ENCODE measurements around the gene TMEM272. TPM values are rescaled to one million over a fixed set of nuclear protein-coding genes. Genes with fewer than 3 reads are reported as not detected.

Gene TMEM272
- total and polyA plus RNA-seq, 12 donors = 0.03 to 0.17 (median 0.05) TPM; not detected in 9

- no peak overlapping the region for H3K27ac ChIP-seq
- intact Hi-C loops (cut with DNase I) = no loop called here
- TF ChIP-seq POLR2A (IDR thresholded peaks at IDR 0.05) = no peak
- no peak for TF ChIP-seq CTCF (IDR thresholded peaks at IDR 0.05)
- H3K4me3 ChIP-seq = no peak overlapping the region
- no peaks in the 10 kb centered on the region for H3K36me3 ChIP-seq (replicated peaks in 1 of 2)
- H3K27me3 ChIP-seq = no peaks in the 10 kb centered on the region
- no peak for DNase-seq
- WGBS, 4 donors = 56 to 79% (median 67%) methylated on average over 2 of the region's 2 CpGs
- no peaks in the 10 kb centered on the region for H3K9me3 ChIP-seq (replicated peaks in 1 of 3)
- H3K4me1 ChIP-seq (replicated peaks in 1 of 2) = peaks cover 0 to 17% of the 10 kb centered on the region in 2 donors
Measured at GRCh38 chr13:51821606-51822005, 23.4 kb downstream of the TMEM272 start.

- no peak for TF ChIP-seq CTCF (IDR thresholded peaks at IDR 0.05)
- no peak for TF ChIP-seq POLR2A (IDR thresholded peaks at IDR 0.05)
- Histone ChIP-seq H3K27ac (no peak overlapping the region), H3K4me1 (replicated peaks in 1 of 2) (peaks cover 0 to 8% of the 10 kb centered on the region in 2 donors), H3K9me3 (replicated peaks in 1 of 3) (no peaks in the 10 kb centered on the region), H3K27me3 (no peaks in the 10 kb centered on the region), H3K4me3 (no peak overlapping the region), H3K36me3 (replicated peaks in 1 of 2) (no peaks in the 10 kb centered on the region)
- 71 to 81% (median 77%) methylated on average over 4 of the region's 4 CpGs for WGBS, 4 donors
- DNase-seq = no peak
- intact Hi-C loops (cut with DNase I) = no loop called here
Measured at GRCh38 chr13:51820016-51820597, 24.9 kb downstream of the TMEM272 start.

DNA sequence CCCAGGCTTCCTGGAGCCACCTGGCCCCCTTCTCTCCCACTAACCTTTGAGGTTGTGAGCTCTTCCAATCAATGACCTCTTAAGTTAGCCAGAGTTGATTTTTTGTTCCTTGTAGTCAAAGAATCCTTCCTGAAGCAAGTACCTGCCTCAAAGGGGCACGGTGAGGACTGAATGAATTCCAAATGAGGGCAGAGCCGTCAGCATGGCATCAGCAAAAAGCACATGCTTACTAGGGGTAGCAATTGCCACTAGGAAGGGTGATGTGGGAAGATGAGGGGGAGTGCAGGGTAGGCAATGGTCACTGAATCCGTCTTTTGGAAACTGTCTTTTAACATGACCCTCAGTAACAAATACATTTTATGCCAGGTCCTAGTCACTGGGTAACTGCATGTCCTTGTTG is 25.4 kb downstream of the TMEM272 start:
- Histone ChIP-seq H3K9me3 (replicated peaks in 1 of 3) (no peaks in the 10 kb centered on the region), H3K27me3 (no peaks in the 10 kb centered on the region), H3K27ac (no peak overlapping the region), H3K36me3 (replicated peaks in 1 of 2) (no peaks in the 10 kb centered on the region), H3K4me1 (replicated peaks in 1 of 2) (peaks cover 0 to 9% of the 10 kb centered on the region in 2 donors), H3K4me3 (no peak overlapping the region)
- intact Hi-C loops (cut with DNase I) = no loop called here
- no peak for DNase-seq
- 90 to 92% (median 90%) methylated on average over 3 of the region's 3 CpGs for WGBS, 4 donors
- no peak for TF ChIP-seq POLR2A (IDR thresholded peaks at IDR 0.05)
- TF ChIP-seq CTCF (IDR thresholded peaks at IDR 0.05) = no peak

GRCh38 chr13:51818781-51819511 is 26.0 kb downstream of the TMEM272 start:
- H3K27ac ChIP-seq = no peak overlapping the region
- H3K27me3 ChIP-seq = no peaks in the 10 kb centered on the region
- WGBS, 4 donors = 71 to 82% (median 77%) methylated on average over 8 to 9 of the region's 9 CpGs
- H3K4me1 ChIP-seq (replicated peaks in 1 of 2) = peaks cover 0 to 9% of the 10 kb centered on the region in 2 donors
- DNase-seq = no peak
- H3K36me3 ChIP-seq (replicated peaks in 1 of 2) = no peaks in the 10 kb centered on the region
- intact Hi-C loops (cut with DNase I) = no loop called here
- no peak for TF ChIP-seq CTCF (IDR thresholded peaks at IDR 0.05)
- TF ChIP-seq POLR2A (IDR thresholded peaks at IDR 0.05) = no peak
- H3K4me3 ChIP-seq = no peak overlapping the region
- no peaks in the 10 kb centered on the region for H3K9me3 ChIP-seq (replicated peaks in 1 of 3)
